ENCODE data around the gene TMEM50A.
"Not testable (repeated sequence)": the region's sequence is repeated elsewhere in the genome, so short reads cannot be mapped to it uniquely, and the experiment has no call there.

GRCh38 chr1:25294889-25295826 lies 43.0 kb upstream of the TMEM50A start:
- not testable (repeated sequence) for TF ChIP-seq CTCF (IDR thresholded peaks at IDR 0.05; ENCODE audit: extremely low read depth in 1 of 2, insufficient read depth in 1 of 2, low read depth in 1 of 2, low read length in 2 of 2); JUN (IDR thresholded peaks at IDR 0.05; ENCODE audit: borderline replicate concordance, insufficient read depth, insufficient read length, low read depth); MAX (IDR thresholded peaks at IDR 0.05; ENCODE audit: insufficient read depth, insufficient read length); POLR2AphosphoS5 (IDR thresholded peaks at IDR 0.05; ENCODE audit: insufficient read depth, low read depth, low read length); POLR2A (IDR thresholded peaks at IDR 0.05; ENCODE audit: low read depth, low read length); EZH2 (IDR thresholded peaks at IDR 0.05; ENCODE audit: borderline replicate concordance, low read depth, low read length, severe bottlenecking); GATA2 (IDR thresholded peaks at IDR 0.05; ENCODE audit: insufficient read depth, insufficient read length, low read depth, low read length); FOS (IDR thresholded peaks at IDR 0.05; ENCODE audit: borderline replicate concordance, insufficient read depth, low read length); MYC (IDR thresholded peaks at IDR 0.05; ENCODE audit: low read depth, low read length)

Data from endothelial cell of umbilical vein (primary cell).